HG02973 (cell line): Measurements from ENCODE around the gene LGALS14.
"Not testable (repeated sequence)": the region's sequence is repeated elsewhere in the genome, so short reads cannot be mapped to it uniquely, and the experiment has no call there.

Experiments used
- ATAC-seq: cut with Tn5 transposase; IDR thresholded peaks from one replicate; pipeline ENCODE4 v1.9.1; 2021; ENCODE audit warnings: moderate library complexity; ENCODE audit not compliant: unreplicated experiment

Gene LGALS14

GRCh38 chr19:39704181-39705044 is at the start of gene LGALS14:
TSS of gene LGALS14 (plus strand) at chr19:39704481. CDS start at chr19:39704529, 48 bp downstream.
- ATAC-seq, result peak; percentile 44

DNA sequence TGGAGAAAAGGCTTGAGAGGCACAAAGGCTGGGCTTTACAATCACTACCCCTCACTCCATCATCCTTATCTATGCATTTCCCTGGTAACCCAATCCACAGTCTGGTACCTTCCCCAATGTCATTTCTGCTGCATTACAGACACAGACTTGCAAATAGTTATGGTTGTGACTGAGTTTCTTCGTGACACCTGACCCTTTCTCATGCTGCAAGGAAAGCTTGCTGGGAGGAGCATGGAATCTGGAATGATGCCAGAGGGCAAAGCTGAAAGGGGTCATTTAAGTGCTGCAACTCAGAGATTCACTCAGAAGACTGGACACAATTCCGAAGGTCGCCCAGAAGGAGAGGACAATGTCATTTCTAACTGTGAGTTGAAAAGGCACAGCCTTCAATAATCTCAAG is 48.7 kb upstream of the LGALS14 start, which contains the start of gene LGALS16:
LGALS16 (plus strand) TSS at position 301 of the 400 bp plus-strand sequence; CDS start at position 350, 49 bp downstream.
- ATAC-seq, result no peak

DNA sequence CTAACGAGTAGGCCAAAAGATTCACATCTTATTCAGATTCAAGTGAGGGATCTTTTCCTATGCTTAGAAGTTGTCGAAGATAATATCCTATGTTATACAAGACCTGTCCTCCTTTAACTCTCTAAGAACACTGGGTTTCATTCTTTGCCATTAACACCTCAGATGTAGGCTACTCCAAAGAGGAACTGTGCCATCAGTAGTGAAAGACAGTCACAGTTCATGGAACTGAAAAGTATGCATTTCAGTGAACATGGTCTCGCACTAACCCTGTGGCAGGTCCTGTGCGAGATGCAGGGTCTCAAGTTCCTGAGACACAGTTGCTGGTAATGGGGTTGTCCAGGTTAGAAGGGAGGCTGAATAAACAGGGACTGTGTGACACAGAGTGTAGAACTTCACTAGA is 44.5 kb upstream of the LGALS14 start:
- no peak for ATAC-seq

DNA sequence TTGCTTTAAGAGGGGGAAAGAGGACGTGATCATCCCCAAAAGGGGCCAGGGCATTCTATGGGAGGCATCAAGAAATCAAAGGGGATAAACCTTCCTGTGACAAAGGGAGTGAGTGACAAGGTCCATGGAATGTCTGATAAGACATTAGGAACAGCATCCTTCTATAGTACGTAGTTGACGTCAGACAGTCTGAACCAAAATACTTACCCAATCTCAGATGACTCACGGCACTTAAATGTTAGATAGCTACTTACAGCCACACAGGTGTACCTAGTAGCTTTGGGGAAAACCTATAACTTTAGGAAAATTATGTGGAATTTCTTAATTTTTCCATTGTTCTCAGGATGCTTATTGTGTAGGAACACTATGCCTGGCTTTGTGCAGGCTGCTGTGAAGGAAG is 43.6 kb upstream of the LGALS14 start:
- ATAC-seq, result no peak

GRCh38 chr19:39661565-39661964 is 42.7 kb upstream of the LGALS14 start:
- no peak for ATAC-seq

GRCh38 chr19:39669860-39670259 is 34.4 kb upstream of the LGALS14 start:
- ATAC-seq, result not testable (repeated sequence)

DNA sequence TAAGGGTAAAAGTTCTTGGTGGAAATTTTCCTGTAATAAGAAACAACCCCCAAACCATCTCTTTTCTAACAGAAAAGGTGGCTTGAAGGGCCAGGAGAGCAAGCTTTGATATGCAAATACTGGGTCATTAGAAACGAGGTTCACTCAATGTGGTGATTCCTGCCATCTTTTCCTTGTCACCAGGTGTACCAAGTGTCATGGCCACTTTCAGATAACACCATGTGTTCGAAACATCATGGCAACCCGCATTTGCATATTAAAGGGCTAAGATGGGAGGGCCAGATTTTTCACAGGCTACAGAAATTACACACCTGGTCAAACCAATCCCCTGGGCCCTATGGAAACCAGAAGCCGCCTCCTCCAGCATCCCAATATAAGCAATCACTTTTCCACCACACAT is 33.3 kb upstream of the LGALS14 start:
- ATAC-seq, result no peak

DNA sequence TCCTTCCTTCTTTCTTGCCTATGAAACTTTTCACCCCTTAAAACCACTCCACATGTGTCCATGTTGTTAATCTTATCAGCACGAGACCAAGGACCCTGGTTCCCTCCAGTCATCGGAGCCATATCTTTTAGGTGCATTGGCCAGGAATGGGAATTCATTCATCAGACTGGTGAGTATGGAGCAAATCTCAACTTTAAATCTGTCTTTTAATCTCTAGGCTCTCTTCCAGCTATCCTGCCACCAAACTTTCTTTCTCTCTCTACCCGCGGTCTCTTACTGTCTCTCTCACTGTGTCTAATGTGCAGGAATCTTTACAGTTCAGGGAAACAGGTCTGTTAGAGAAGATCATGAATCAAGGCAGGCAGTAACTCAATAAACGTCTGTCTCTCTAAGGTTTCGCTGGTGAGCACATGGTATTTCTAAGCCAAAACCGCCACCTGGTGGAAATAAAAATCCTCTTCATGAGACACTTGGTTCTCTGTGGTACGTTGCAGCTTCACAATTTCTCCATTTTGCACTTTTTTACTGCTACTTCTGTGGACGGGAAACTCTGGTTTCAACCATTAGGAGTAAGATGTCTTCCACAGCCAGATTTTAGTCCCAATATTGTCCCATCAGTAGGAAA is 32.4 kb upstream of the LGALS14 start:
- ATAC-seq, result no peak

GRCh38 chr19:39672473-39672872 is 31.8 kb upstream of the LGALS14 start:
- no peak for ATAC-seq

- ATAC-seq, result not testable (repeated sequence)
Measured at GRCh38 chr19:39673862-39674261, 30.4 kb upstream of the LGALS14 start.

DNA sequence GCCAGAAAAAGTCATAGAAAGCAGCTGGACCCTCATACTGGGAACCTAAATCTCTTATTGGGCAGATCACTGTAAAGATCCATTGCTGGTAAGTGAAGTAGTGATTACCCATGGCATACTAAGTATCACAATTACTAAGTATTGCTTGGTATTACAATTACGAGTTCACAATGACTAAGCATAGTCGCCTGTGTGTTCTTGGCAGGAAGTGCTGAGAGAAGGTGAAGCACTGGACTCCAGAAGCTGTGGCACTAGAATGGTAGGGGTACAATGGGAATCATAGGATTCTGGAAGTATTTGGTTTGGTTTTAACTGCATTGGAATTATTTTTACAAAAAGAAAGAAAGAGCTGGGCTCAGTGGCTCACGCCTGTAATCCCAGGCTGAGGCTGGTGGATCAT is 28.3 kb upstream of the LGALS14 start:
- ATAC-seq, result no peak

DNA sequence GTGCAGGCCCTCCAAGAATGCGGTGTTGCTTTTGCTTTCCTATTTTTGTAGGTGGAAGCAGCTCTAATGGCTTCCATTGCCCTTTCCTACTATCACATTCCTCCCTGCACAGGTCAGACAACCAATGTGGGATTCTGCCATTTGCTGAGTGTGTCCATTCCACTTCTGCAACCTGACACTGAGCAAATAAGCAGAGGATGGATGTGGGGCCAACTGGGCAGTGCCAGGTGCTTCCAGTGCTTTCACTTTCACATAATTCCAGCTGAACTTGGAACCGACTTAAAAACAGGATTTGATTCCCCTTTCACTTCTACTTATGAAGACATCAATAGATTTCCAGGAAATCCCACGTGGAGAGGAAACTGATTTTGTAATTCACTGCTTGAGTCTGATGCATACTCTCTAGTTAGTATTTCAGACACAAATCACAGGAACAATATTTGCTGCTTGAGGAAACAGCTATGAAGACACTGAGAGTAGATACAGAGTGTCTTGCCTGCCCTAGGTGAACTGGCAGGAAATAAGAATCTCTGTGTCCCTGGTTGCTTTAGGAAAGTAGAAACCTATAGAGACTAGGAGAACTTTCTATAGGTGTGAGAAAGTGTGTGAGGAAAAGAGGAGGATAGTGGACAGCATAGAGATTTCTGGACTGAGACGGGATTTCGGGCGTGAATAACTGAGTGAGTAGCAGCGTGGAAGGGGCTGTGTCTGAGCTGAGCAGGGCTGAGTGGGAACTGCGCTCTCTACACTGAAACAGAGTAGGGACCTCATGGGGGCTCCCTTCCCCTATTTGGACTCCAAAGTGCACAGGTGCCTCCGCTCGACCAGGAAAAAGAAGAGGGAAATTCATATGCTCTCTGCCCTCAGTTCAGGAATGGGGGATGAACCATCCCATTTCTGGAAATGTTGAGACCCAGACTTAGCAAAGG is 26.1 kb upstream of the LGALS14 start:
- ATAC-seq, result no peak

DNA sequence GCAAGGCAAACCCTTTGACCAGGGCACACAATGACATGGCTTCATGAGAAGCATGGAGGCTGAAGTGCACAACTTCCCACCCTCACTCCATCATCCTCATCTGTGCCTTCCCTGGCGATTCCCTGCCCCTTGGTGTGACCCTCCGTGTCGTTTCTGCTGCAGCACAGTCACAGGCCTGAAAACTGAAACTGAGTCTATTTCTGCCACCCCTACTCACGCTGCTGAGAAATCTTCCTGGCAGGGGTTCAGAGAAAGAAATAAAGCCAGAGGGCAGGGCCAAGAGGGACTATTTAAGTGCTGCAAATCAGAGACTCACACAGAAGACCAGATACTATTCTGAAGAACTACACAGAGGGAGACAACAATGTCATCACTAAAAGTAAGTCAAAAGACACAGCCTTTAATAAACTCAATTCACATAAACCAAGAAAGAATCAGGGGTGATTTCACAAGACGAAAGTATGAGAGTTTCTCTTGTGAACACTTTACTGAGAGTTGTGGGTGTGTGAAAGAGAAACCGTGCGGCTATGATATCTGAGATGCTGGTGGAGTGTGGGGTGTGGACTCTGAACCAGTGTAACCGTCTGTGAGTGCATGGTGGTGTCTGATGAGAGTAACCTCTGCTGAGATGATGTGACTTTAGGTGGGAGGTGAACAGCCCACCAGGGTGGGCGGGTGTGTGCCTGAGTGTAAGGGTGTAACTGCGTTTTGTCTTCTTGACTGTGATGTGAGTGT is 25.1 kb upstream of the LGALS14 start:
- peak; percentile 65 for ATAC-seq

DNA sequence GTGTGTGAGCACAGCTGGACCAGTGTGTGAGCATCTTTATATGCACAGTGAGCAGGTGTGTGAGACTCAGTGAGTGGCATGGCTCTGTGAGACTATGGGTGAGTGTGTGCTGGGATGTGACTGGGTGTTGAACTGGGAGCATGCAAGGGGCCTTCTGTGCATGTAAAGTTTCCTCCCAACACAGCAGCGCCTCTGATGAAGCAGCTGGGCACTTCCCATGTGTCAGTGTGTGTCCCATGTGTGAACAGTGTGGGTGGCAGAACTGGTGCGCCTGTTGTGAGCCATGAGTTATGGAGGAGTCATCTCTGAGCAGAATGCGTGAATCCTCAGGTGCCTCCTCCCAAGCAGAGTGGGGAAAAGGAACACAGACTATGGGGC is 24.5 kb upstream of the LGALS14 start:
- ATAC-seq, result peak; percentile 22

- no peak for ATAC-seq
Measured at GRCh38 chr19:39680593-39680992, 23.7 kb upstream of the LGALS14 start.

DNA sequence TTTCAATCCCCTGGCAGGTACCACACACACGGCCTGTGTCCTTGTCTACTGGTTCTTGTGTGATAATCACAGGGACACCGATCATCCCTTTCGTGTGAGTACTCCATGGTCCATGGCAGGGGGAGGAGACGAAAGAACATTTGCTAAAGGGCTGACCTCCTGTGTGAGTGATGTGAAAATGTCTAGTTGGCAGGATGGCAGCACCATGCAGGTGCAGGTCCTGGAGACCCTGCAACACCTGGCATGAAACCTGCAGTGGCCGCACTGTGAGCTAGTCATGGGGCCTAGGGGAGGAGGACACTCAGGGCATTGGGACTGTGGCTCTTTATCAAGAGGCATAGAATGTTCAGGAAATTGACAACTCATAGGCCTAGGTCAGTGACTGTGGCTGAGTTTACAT is 22.9 kb upstream of the LGALS14 start:
- ATAC-seq, result no peak

DNA sequence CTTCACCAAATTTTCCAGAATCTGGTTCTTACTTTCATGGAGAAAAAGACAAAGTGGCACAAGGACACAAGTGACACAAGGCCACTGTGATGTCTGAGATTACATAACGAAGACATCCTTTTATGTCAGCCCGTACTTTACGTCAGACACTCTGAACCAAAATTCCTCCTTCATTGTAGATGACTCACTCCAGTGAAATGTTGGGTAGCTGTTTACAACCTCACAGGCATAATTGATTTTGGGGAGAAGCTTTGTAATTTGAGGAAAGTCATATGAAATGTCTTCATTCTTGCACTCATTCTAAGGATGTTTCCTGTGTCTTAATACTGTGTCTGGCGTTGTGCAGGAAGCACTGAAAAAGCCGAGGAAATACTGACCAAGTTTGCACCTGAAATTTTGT is 20.0 kb upstream of the LGALS14 start:
- ATAC-seq, result no peak

DNA sequence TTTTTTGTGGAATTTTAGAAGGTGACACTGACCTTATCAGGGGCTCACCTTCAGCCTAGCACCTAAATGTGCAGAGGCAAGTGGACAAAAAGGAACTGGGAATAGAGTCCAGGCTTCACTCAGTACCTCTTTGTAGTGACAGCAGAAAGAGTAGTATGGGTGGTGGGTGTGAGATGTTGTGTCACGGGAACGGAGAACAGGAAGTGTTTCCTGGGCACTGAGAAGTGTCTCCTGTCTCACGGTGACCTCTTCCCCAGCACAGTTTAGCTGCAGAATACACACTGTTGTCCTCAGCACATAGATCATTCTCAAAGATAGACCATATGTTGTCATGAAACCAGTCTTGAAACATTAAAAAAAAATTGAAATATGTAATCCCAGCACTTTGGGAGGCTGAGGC is 17.5 kb upstream of the LGALS14 start:
- no peak for ATAC-seq

DNA sequence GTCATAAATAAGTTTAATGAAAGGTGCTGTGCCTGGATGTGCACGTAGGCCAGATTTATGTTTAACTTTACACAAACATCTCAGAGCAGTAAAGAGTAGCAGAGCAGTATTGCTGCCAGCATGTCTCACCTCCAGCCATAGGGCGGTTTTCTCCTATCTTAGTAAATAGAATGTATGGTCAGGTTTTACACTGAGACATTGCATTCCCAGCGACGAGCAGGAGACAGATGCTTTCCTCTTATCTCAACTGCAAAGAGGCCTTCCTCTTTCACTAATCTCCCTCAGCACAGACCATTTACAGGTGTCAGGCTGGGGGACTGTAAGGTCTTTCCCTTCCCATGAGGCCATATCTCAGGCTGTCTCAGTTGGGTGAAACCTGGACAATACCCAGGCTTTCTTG is 15.6 kb upstream of the LGALS14 start:
- not testable (repeated sequence) for ATAC-seq

GRCh38 chr19:39692166-39692565 is 12.1 kb upstream of the LGALS14 start:
- no peak for ATAC-seq

DNA sequence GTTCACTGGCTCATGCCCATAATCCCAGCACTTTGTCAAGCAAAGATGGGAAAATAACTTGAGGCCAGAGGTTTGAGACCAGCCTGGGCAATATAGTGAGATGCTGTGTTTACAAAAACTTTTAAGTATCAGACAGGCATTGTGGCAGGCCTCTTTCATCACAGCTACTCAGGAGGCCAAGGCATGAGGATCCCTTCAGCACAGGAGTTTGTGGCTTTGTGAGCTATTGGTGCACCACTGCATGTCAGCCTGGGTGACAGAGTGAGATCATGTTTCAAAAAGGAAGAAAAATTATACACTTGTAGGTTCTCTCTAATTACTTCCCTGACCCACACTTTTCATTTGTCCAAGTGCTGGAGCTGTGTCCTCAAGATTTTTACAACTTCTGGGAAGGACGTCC is 11.5 kb upstream of the LGALS14 start:
- ATAC-seq, result no peak
